ENCODE data around the gene SPATA18.

SPATA18 gene

DNA sequence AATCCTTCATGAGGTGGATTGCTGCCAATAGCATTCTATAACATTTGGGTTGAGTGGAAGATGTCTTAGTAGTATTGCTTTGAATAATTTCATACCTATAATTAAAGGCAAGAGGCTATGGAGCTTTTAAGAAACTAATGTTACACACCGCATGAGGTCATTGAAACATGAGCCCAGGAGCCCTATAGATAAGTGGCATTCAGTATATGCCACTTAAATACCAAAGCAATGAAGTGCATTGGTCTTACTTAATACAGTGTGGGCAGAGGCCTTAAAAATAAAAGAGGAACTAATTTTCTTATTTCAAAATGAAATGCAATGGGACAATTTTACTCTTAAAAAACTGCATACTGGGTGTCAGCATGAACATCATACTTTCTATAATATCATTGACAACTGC, 47.5 kb downstream of the SPATA18 start:
- in situ Hi-C loops (cut with MboI; ENCODE audit: low sequenced_read_pairs, unreplicated experiment) = no loop called here
- TF ChIP-seq, protein P1, sequence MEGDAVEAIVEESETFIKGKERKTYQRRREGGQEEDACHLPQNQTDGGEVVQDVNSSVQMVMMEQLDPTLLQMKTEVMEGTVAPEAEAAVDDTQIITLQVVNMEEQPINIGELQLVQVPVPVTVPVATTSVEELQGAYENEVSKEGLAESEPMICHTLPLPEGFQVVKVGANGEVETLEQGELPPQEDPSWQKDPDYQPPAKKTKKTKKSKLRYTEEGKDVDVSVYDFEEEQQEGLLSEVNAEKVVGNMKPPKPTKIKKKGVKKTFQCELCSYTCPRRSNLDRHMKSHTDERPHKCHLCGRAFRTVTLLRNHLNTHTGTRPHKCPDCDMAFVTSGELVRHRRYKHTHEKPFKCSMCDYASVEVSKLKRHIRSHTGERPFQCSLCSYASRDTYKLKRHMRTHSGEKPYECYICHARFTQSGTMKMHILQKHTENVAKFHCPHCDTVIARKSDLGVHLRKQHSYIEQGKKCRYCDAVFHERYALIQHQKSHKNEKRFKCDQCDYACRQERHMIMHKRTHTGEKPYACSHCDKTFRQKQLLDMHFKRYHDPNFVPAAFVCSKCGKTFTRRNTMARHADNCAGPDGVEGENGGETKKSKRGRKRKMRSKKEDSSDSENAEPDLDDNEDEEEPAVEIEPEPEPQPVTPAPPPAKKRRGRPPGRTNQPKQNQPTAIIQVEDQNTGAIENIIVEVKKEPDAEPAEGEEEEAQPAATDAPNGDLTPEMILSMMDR (IDR thresholded peaks at IDR 0.05; ENCODE audit: borderline replicate concordance, control extremely low read depth, extremely low read depth, insufficient read depth, missing control alignments) = no peak
- DNase-seq (ENCODE audit: low spot score) = no peak

DNA sequence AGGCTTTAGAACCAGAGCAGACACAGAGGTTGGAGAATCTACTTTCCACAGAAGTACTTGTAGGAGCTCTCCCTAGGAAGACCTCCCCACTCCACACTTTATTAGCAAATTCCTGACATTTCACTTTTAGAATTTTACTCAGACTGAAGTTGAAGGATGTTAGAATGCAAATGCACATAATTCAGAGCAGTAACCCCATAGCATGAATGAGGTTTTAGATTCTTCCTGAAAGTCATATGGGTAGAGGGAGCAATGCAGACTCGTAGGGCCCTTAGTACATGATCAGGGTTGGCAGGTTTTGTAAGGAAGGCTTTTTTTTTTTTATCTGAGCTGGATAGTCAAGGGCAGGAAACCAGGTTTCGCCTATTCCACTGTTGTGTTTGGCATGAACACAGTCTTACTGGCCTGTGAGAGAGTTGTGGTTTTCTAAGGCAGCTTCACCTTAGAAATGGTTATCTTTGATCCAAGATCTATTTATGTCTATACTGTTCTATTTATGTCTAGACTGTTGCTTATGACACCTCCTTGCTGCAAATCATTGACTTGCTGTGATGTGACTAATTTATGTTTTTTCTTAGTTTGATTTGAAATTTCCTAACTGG, 48.9 kb downstream of the SPATA18 start:
- TF ChIP-seq, protein P1 (IDR thresholded peaks at IDR 0.05; ENCODE audit: borderline replicate concordance, control extremely low read depth, extremely low read depth, insufficient read depth, missing control alignments) = no peak
- no peak for DNase-seq (ENCODE audit: low spot score)
- in situ Hi-C loops (cut with MboI; ENCODE audit: low sequenced_read_pairs, unreplicated experiment) = loop anchor here (25.0 kb wide), 1 partner anchor 138 kb away; no protein-coding TSS in a partner anchor

DNA sequence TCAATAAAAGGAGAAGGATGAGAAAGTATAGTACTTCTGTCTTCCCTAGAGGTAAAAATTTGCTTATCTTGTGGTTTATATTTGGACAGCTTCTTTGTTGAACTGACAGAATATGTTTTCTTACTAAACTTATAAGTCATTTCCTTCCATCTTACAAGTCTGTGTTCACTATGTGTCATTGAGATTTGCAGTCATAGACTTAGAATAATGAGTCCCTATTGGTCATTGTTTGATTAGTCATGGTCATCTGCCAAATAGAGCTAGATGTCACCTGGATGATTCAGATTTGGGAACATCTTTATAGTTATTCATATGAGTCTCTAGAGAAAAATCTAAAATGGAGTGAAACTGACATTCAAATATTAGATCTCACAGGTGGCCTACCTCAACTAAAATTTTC, 51.5 kb downstream of the SPATA18 start:
- in situ Hi-C loops (cut with MboI; ENCODE audit: low sequenced_read_pairs, unreplicated experiment) = loop anchor here (25.0 kb wide), 1 partner anchor 140 kb away; no protein-coding TSS in a partner anchor

DNA sequence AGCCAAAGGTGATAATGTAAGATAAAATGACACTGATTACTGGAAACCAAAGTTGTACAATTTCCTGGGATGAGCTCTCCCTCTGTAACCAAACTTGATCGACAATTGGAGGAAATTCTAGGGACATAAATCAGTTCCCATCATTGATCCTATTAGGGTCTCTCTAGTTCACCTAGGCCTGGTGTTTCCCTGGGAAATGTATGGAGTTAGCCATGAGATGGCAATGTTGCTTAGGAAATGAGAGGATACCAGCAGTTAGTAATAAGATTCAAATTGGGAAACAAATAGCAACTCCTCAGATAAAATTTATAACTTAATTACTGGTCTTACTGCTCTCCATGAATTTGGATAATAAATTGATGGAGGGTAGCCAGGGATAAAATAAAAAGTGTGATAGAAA, 52.2 kb downstream of the SPATA18 start:
- in situ Hi-C loops (cut with MboI; ENCODE audit: low sequenced_read_pairs, unreplicated experiment) = loop anchor here (25.0 kb wide), 1 partner anchor 141 kb away; no protein-coding TSS in a partner anchor
- TF ChIP-seq, protein P1 (IDR thresholded peaks at IDR 0.05; ENCODE audit: borderline replicate concordance, control extremely low read depth, extremely low read depth, insufficient read depth, missing control alignments) = no peak
- no peak for DNase-seq (ENCODE audit: low spot score)

More for the DNA sequence above, 51.5 kb downstream of the SPATA18 start:
- TF ChIP-seq, protein P1 (IDR thresholded peaks at IDR 0.05; ENCODE audit: borderline replicate concordance, control extremely low read depth, extremely low read depth, insufficient read depth, missing control alignments) = no peak
- no peak for DNase-seq (ENCODE audit: low spot score)

DNA sequence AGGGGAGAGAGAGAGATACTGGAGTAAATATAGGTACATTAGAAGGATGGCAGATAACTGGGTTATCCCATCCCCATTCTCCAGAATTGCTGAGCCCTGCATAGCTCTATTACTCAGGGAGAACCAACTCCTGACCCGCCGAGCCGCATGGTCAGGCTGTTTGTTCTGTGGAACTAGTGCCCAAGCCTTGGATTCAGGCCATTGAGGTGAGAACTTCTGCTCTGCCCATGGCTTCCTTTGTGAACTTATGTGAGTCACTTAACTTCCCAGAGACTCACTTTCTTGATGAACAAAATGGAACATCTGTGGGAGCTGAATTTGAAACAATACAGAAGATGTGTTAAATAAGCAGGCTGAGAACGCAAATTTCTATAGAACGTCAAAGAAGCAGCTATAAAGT, 54.2 kb downstream of the SPATA18 start:
- TF ChIP-seq, protein P1 (IDR thresholded peaks at IDR 0.05; ENCODE audit: borderline replicate concordance, control extremely low read depth, extremely low read depth, insufficient read depth, missing control alignments) = no peak
- DNase-seq (ENCODE audit: low spot score) = no peak
- in situ Hi-C loops (cut with MboI; ENCODE audit: low sequenced_read_pairs, unreplicated experiment) = loop anchor here (25.0 kb wide), 1 partner anchor 143 kb away; no protein-coding TSS in a partner anchor

DNA sequence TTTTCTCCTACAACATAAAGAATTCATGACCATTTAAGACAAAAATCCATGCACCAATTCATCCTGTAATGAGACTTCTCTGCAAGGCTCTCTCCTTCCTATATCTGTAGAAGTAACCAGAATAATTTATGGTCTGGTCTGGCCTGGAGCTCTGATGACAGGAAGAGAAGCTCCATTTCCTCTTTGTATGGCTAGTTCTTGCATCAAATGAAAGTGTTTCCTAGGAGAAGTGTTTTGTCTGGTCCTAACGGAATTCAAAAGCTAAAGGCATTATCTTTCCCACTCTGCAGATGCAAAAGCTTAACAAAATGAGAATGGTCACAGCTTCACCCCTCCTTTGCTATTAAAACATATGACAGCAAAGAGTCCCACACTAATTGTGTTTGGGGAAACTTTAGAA, 55.1 kb downstream of the SPATA18 start:
- in situ Hi-C loops (cut with MboI; ENCODE audit: low sequenced_read_pairs, unreplicated experiment) = loop anchor here (25.0 kb wide), 1 partner anchor 144 kb away; no protein-coding TSS in a partner anchor
- no peak for DNase-seq (ENCODE audit: low spot score)
- TF ChIP-seq, protein P1 (IDR thresholded peaks at IDR 0.05; ENCODE audit: borderline replicate concordance, control extremely low read depth, extremely low read depth, insufficient read depth, missing control alignments) = no peak
